Astrocyte of the spinal cord (primary cell): ENCODE measurements around the gene TNS2.

ENCODE experiments used
- DNase-seq: peaks from one replicate; pipeline ENCODE4 v3.0.0; 2011; ENCODE audit warnings: low read depth, low spot score
- H3K4me3 ChIP-seq: 2 replicates; pipeline ENCODE4 v1.5.1; 2011; ENCODE audit warnings: low read depth, mild to moderate bottlenecking, low read length, moderate library complexity
- CTCF ChIP-seq: IDR thresholded peaks from 2 replicates; pipeline ENCODE4 v1.5.1; 2012; ENCODE audit warnings: low read depth, mild to moderate bottlenecking, low read length, inconsistent platforms
- in situ Hi-C: cut with HindIII; loops from 2 replicates; pipeline ENCODE4 v1.10.0; 2017; ENCODE audit warnings: low sequenced_read_pairs

TNS2 gene

DNA sequence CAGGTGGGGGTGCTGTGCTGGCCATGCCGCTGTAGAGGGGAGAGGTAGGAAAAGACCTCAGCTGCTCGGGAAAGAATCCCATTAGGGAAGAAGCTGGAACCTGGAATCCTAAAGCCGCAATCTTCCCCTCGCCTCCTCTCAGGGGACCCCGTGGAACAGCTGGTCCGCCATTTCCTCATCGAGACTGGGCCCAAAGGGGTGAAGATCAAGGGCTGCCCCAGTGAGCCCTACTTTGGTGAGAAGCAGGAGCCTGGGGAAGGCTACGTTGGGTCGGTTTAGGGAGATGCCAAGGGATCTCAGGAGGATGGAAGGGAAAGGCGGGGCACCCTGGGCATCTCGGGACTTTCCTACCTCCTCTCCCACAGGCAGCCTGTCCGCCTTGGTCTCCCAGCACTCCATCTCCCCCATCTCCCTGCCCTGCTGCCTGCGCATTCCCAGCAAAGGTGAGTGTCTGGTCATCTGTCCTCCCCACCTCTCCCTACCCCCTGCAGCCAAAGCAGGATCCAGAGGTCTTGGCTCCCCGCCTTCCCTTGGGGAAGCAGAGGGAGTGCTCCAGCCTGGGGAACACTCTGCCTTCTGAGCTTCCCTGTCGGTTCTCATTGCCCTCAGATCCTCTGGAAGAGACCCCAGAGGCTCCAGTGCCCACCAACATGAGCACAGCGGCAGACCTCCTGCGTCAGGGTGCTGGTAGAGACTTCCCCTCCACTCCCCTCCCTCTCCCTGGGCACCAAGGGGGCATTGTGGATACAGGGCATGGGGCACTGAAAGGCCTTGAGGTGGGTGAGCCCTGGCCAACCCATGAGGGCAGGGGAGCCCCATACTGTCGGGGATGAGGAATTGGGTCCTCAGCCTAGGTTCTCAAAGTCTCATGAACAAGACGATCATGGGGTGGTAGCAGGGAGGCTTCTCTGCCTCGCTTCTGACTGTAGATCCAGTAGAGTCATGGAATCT lies 12.4 kb downstream of the TNS2 start:
- in situ Hi-C loops = no loop called here
- no peak for TF ChIP-seq CTCF
- no peak for DNase-seq
- H3K4me3 ChIP-seq = no peak overlapping the region

DNA sequence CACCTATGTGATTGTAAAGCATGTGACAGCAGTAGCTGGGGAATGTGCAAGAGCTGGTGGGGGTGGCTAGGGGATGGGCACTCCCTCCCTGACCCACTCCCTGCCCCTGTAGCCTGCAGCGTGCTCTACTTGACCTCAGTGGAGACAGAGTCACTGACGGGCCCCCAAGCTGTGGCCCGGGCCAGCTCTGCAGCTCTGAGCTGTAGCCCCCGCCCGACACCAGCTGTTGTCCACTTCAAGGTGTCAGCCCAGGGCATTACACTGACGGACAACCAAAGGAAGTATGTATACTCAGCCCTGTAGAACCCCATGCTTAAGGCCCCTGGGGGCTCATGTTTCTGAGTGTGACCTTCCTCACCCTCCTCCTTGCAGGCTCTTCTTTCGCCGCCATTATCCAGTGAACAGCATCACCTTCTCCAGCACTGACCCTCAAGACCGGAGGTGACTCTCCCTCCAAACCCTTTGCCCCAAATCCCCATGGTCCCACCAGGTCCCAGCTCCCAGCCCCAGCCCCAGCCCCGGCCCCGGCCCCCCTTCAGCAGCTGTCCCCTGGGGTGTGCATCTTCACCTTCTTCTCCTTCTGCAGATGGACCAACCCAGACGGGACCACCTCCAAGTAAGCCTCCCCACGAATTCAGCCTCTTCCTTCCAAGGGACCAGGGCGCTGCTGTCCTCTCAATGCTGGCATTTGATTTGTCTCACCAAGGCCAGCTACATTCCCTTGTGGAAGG lies 13.3 kb downstream of the TNS2 start:
- DNase-seq = no peak
- no peak overlapping the region for H3K4me3 ChIP-seq
- no peak for TF ChIP-seq CTCF
- in situ Hi-C loops = no loop called here

- TF ChIP-seq CTCF = no peak
- in situ Hi-C loops = no loop called here
- H3K4me3 ChIP-seq = no peak overlapping the region
- peak; percentile 62 for DNase-seq
Measured at GRCh38 chr12:53063708-53064612, 14.1 kb downstream of the TNS2 start.

GRCh38 chr12:53064613-53065436 lies 15.0 kb downstream of the TNS2 start:
- no peak for DNase-seq
- in situ Hi-C loops = no loop called here
- TF ChIP-seq CTCF = no peak
- H3K4me3 ChIP-seq = no peak overlapping the region

- DNase-seq = no peak
- no peak for TF ChIP-seq CTCF
- H3K4me3 ChIP-seq = no peak overlapping the region
- in situ Hi-C loops = no loop called here
Measured at GRCh38 chr12:53065470-53065869, 15.6 kb downstream of the TNS2 start.
